Activated B cell treated with CpG ODN at 0.5 μM for 24 hours (primary cell): ENCODE data around the gene ZNF143. TPM values are rescaled to one million over a fixed set of nuclear protein-coding genes. Genes with fewer than 3 reads are reported as not detected.

Experiments used
- ATAC-seq: fragments of 200-7000 bp; cut with Tn5 transposase; one replicate; pipeline ENCODE4 v1.10.0; 2021; ENCODE audit warnings: low read depth, mild to moderate bottlenecking, moderate library complexity
- CTCF ChIA-PET: fragments of 350-600 bp; sonication (Branson Sonifier 250); formaldehyde crosslinking; loops from one replicate; lab custom pipeline; 2021; ENCODE audit warnings: antibody characterized with exemption; lab: Charles Lee
- POLR2A ChIA-PET: fragments of 350-600 bp; sonication (Branson Sonifier 250); formaldehyde crosslinking; loops from one replicate; lab custom pipeline; 2021; ENCODE audit warnings: antibody characterized with exemption; lab: Charles Lee
- DNase-seq: peaks from one replicate; pipeline ENCODE4 v3.0.0; 2022
- H3K27ac Mint-ChIP-seq: one replicate; pipeline ENCODE4 v1.8.0; 2020; ENCODE audit warnings: mixed read lengths
- H3K27me3 Mint-ChIP-seq: one replicate; pipeline ENCODE4 v1.8.0; 2021; ENCODE audit warnings: mixed read lengths
- H3K36me3 Mint-ChIP-seq: one replicate; pipeline ENCODE4 v1.8.0; 2021; ENCODE audit warnings: low read depth, mixed read lengths
- H3K4me1 Mint-ChIP-seq: one replicate; pipeline ENCODE4 v1.8.0; 2021; ENCODE audit warnings: mixed read lengths
- H3K4me3 Mint-ChIP-seq: one replicate; pipeline ENCODE4 v1.8.0; 2020; ENCODE audit warnings: mild to moderate bottlenecking, mixed read lengths
- H3K9me3 Mint-ChIP-seq: one replicate; pipeline ENCODE4 v1.8.0; 2020; ENCODE audit warnings: mixed read lengths
- intact Hi-C: fragments of 100-400 bp; cut with micrococcal nuclease; formaldehyde crosslinking; loops from one replicate; pipeline ENCODE4 v1.15.1; 2024
- total RNA-seq: library from RNA; stranded (reverse); gene quantifications from 2 replicates; pipeline ENCODE4 v1.2.3, GENCODE V29; 2022
- TF ChIP-seq, protein P1 (sequence below): fragments of 200-600 bp; IDR thresholded peaks from one replicate; pipeline ENCODE4 v1.8.0; 2022; ENCODE audit warnings: antibody characterized with exemption, mild to moderate bottlenecking

The ZNF143 gene
- total RNA-seq, 1 donor from 2014 or later = 41.1 TPM

DNA sequence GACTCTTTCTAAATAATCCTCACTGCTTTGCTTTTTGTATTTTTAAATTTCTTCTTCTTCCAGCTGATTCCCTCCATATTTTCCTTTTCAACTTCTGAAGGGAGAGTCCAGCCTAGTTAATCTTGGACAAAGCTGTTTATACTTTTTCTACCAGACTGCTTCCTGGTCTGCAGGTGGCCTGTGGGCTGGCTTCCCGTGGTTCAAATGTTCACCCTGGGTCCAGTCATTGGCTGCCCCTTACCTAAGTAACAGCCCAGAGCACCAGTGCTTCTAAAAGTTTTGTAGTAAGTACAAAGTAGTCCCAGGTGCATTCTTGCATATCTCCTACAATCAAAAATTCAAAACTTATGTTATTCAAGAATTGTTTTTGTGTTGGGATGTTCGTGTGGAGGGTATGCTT lies 19.1 kb downstream of the ZNF143 start:
- intact Hi-C loops = no loop called here
- H3K4me1 Mint-ChIP-seq = peaks cover 6% of the 10 kb centered on the region
- peaks cover 67% of the 10 kb centered on the region for H3K36me3 Mint-ChIP-seq
- no peak overlapping the region for H3K27ac Mint-ChIP-seq
- no peaks in the 10 kb centered on the region for H3K27me3 Mint-ChIP-seq
- no peak overlapping the region for H3K4me3 Mint-ChIP-seq
- TF ChIP-seq, protein P1, sequence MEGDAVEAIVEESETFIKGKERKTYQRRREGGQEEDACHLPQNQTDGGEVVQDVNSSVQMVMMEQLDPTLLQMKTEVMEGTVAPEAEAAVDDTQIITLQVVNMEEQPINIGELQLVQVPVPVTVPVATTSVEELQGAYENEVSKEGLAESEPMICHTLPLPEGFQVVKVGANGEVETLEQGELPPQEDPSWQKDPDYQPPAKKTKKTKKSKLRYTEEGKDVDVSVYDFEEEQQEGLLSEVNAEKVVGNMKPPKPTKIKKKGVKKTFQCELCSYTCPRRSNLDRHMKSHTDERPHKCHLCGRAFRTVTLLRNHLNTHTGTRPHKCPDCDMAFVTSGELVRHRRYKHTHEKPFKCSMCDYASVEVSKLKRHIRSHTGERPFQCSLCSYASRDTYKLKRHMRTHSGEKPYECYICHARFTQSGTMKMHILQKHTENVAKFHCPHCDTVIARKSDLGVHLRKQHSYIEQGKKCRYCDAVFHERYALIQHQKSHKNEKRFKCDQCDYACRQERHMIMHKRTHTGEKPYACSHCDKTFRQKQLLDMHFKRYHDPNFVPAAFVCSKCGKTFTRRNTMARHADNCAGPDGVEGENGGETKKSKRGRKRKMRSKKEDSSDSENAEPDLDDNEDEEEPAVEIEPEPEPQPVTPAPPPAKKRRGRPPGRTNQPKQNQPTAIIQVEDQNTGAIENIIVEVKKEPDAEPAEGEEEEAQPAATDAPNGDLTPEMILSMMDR = no peak
- CTCF ChIA-PET = interaction anchor here (1.6 kb wide), 1 partner anchor 27 kb away, joined by 7 read pairs; no protein-coding TSS in a partner anchor
- DNase-seq = no peak
- ATAC-seq = no peak
- POLR2A ChIA-PET = interaction anchor here (0.9 to 1.4 kb wide), 2 partner anchors 10 to 18 kb away, joined by 10 to 11 read pairs; partner anchors contain the start of gene ZNF143
- no peaks in the 10 kb centered on the region for H3K9me3 Mint-ChIP-seq

GRCh38 chr11:9489080-9489765 lies 28.4 kb downstream of the ZNF143 start:
- H3K9me3 Mint-ChIP-seq = no peaks in the 10 kb centered on the region
- no peaks in the 10 kb centered on the region for H3K4me1 Mint-ChIP-seq
- peaks cover 68% of the 10 kb centered on the region for H3K36me3 Mint-ChIP-seq
- TF ChIP-seq, protein P1 = no peak
- CTCF ChIA-PET = interaction anchor here (2.1 kb wide), 1 partner anchor 14 kb away, joined by 4 read pairs; no protein-coding TSS in a partner anchor
- intact Hi-C loops = no loop called here
- ATAC-seq = no peak
- H3K27ac Mint-ChIP-seq = no peak overlapping the region
- H3K4me3 Mint-ChIP-seq = no peak overlapping the region
- POLR2A ChIA-PET = interaction anchor here (0.8 kb wide), 1 partner anchor 9 kb away, joined by 11 read pairs; no protein-coding TSS in a partner anchor
- DNase-seq = no peak
- no peaks in the 10 kb centered on the region for H3K27me3 Mint-ChIP-seq

- TF ChIP-seq, protein P1 = no peak
- intact Hi-C loops = loop anchor here (2.0 kb wide), 1 partner anchor 16 kb away; no protein-coding TSS in a partner anchor
- Mint-ChIP-seq H3K9me3 (no peaks in the 10 kb centered on the region), H3K27me3 (no peaks in the 10 kb centered on the region), H3K4me3 (no peak overlapping the region), H3K4me1 (no peaks in the 10 kb centered on the region), H3K36me3 (peaks cover 72% of the 10 kb centered on the region), H3K27ac (no peak overlapping the region)
- no peak for DNase-seq
- no peak for ATAC-seq
- ChIA-PET POLR2A (interaction anchor here (0.8 kb wide), 1 partner anchor 10 kb away, joined by 11 read pairs; no protein-coding TSS in a partner anchor), CTCF (interaction anchor here (2.1 kb wide), 1 partner anchor 13 kb away, joined by 4 read pairs; no protein-coding TSS in a partner anchor)
Measured at GRCh38 chr11:9490376-9490775, 29.6 kb downstream of the ZNF143 start.

- no peak overlapping the region for H3K27ac Mint-ChIP-seq
- H3K27me3 Mint-ChIP-seq = no peaks in the 10 kb centered on the region
- TF ChIP-seq, protein P1 = no peak
- ATAC-seq (no peak), DNase-seq (no peak)
- CTCF ChIA-PET = interaction anchor here (1.2 kb wide), 1 partner anchor 13 kb away, joined by 4 read pairs; no protein-coding TSS in a partner anchor
- no peaks in the 10 kb centered on the region for H3K4me1 Mint-ChIP-seq
- no peaks in the 10 kb centered on the region for H3K9me3 Mint-ChIP-seq
- intact Hi-C loops = no loop called here
- peaks cover 80% of the 10 kb centered on the region for H3K36me3 Mint-ChIP-seq
- POLR2A ChIA-PET = no interaction called here
- H3K4me3 Mint-ChIP-seq = no peak overlapping the region
Measured at GRCh38 chr11:9493492-9493891, 32.7 kb downstream of the ZNF143 start.

DNA sequence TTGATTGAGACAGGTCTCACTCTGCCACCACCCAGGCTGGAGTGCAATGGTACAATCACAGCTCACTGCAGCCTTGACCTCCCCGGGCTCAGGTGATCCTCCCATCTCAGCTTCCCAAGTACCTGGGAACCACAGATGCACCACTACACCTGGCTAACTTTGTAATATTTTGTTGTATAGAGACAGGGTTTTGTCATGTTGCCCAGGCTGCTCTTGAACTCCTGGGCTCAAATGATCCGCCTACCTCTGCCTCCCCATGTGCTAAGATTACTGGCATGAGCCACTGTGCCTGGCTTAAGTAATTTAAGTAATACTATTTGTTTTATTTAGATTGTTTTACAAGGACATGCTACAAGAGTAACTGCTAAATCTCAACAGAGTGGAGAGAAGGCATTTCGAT lies 33.5 kb downstream of the ZNF143 start:
- Mint-ChIP-seq H3K27ac (no peak overlapping the region), H3K27me3 (no peaks in the 10 kb centered on the region), H3K9me3 (no peaks in the 10 kb centered on the region), H3K4me3 (no peak overlapping the region), H3K4me1 (no peaks in the 10 kb centered on the region), H3K36me3 (peaks cover 82% of the 10 kb centered on the region)
- ChIA-PET CTCF (interaction anchor here (2.1 kb wide), 1 partner anchor 12 kb away, joined by 6 read pairs; no protein-coding TSS in a partner anchor), POLR2A (interaction anchor here (0.7 kb wide), 1 partner anchor 40 kb away, joined by 3 read pairs; no protein-coding TSS in a partner anchor)
- intact Hi-C loops = no loop called here
- no peak for DNase-seq
- no peak for ATAC-seq
- TF ChIP-seq, protein P1 = no peak
